HepG2 (cell line): ENCODE data around the gene MACROD2. TPM values are rescaled to one million over a fixed set of nuclear protein-coding genes. Genes with fewer than 3 reads are reported as not detected.

Experiments
- ATAC-seq: fragments of 200-7000 bp; cut with Tn5 transposase; 3 replicates; pipeline ENCODE4 v1.9.1; 2020; ENCODE audit warnings: mild to moderate bottlenecking, moderate library complexity
- BruUV-seq: library from RNA; stranded (reverse); fragments of 400-500 nt; replicated peaks from 2 replicates; lab custom pipeline; 2021; lab: Mats Ljungman, UMichigan
- CTCF ChIA-PET: fragments of 300-600 bp; formaldehyde crosslinking; extraction: SDS; loops from one replicate; lab custom pipeline; 2021; ENCODE audit warnings: low total read pairs, inconsistent platforms, low intra/inter-chr PET ratio; lab: Yijun Ruan, JAX
- POLR2A ChIA-PET: fragments of 350-600 bp; sonication (Branson Sonifier 250); formaldehyde crosslinking; loops from one replicate; lab custom pipeline; 2020; ENCODE audit warnings: antibody characterized with exemption, inconsistent platforms; lab: Yijun Ruan, JAX
- DNase-seq: peaks from one replicate; pipeline ENCODE4 v3.0.0-alpha.2; 2015; ENCODE audit warnings: low spot score
- FAIRE-seq: peaks from 3 replicates; lab custom pipeline; 2011; peaks lifted over from hg19 to GRCh38; lab: Jason Lieb, UNC
- H2AFZ ChIP-seq: one replicate; pipeline ENCODE4 v1.6.1; 2011; ENCODE audit warnings: low read length, inconsistent platforms
- H3K27ac ChIP-seq: fragments of 300-600 bp; 3 replicates; pipeline ENCODE4 v1.8.0; 2011; ENCODE audit warnings: mixed run types, mild to moderate bottlenecking, mixed read lengths, low read length, inconsistent platforms; ENCODE audit not compliant: insufficient read depth; ENCODE audit errors: extremely low read length
- H3K27me3 ChIP-seq, 2 experiments: fragments of 200-600 bp in 1 of 2; 2 replicates in 1 of 2; 3 replicates in 1 of 2; pipeline versions ENCODE4 v1.6.0 to v1.8.0; 2011; ENCODE audit warnings: low read length in 2 of 2, mild to moderate bottlenecking in 2 of 2, moderate library complexity in 2 of 2, inconsistent platforms in 1 of 2; ENCODE audit not compliant: insufficient read depth in 2 of 2, control insufficient read depth in 1 of 2
- H3K36me3 ChIP-seq, 2 experiments: fragments of 200-600 bp in 1 of 2; replicated peaks in 1 of 2; 2 replicates in 1 of 2; 3 replicates in 1 of 2; pipeline versions ENCODE4 v1.5.1 to v1.8.0; 2011; ENCODE audit warnings: low read length in 2 of 2, inconsistent platforms in 1 of 2; ENCODE audit not compliant: insufficient read depth in 2 of 2, control insufficient read depth in 1 of 2
- H3K4me1 ChIP-seq: 2 replicates; pipeline ENCODE4 v1.5.1; 2012; ENCODE audit warnings: low read length, inconsistent platforms; ENCODE audit not compliant: insufficient read depth
- H3K4me2 ChIP-seq: 2 replicates; pipeline ENCODE4 v1.6.0; 2011; ENCODE audit warnings: low read depth, low read length, inconsistent platforms
- H3K4me3 ChIP-seq, 3 experiments: fragments of 200-600 bp in 1 of 3; sonication (generic), shearing (Covaris generic) in 1 of 3; replicated peaks in 1 of 3; 2 replicates each; pipeline ENCODE4 v1.5.1; 2011 to 2016; ENCODE audit warnings: low read length in 3 of 3, inconsistent platforms in 2 of 3, low read depth in 2 of 3, mild to moderate bottlenecking in 2 of 3, control low read depth in 1 of 3, mixed read lengths in 1 of 3; ENCODE audit not compliant: insufficient read depth in 1 of 3
- H3K79me2 ChIP-seq: one replicate; pipeline ENCODE4 v1.6.1; 2011; ENCODE audit warnings: low read length, inconsistent platforms; ENCODE audit not compliant: insufficient read depth
- H3K9ac ChIP-seq: 2 replicates; pipeline ENCODE4 v1.6.0; 2011; ENCODE audit warnings: mild to moderate bottlenecking, low read depth, low read length, inconsistent platforms; ENCODE audit not compliant: insufficient read depth
- H3K9me3 ChIP-seq: 2 replicates; pipeline ENCODE4 v1.5.1; 2012; ENCODE audit warnings: mild to moderate bottlenecking, low read length
- H4K20me1 ChIP-seq: 2 replicates; pipeline ENCODE4 v1.6.0; 2011; ENCODE audit warnings: inconsistent platforms, mild to moderate bottlenecking, low read length, moderate library complexity; ENCODE audit not compliant: insufficient read depth
- BCL3 ChIP-seq: sonication (generic); formaldehyde crosslinking; IDR thresholded peaks from 2 replicates; pipeline ENCODE4 v1.5.1; 2020; ENCODE audit warnings: mild to moderate bottlenecking, missing genetic modification reagents, moderate library complexity
- DR1 ChIP-seq: sonication (generic); formaldehyde crosslinking; IDR thresholded peaks from 2 replicates; pipeline ENCODE4 v1.8.0; 2021; ENCODE audit warnings: mild to moderate bottlenecking, missing genetic modification reagents, inconsistent platforms
- HDAC1 ChIP-seq: sonication (generic); formaldehyde crosslinking; IDR thresholded peaks from 2 replicates; pipeline ENCODE4 v1.5.1; 2020; ENCODE audit warnings: mild to moderate bottlenecking, missing genetic modification reagents
- HMG20B ChIP-seq: conservative IDR thresholded peaks from 2 replicates; pipeline ENCODE4 v1.6.1; 2016; ENCODE audit warnings: missing genetic modification reagents, missing compliant biosample characterization
- KLF11 ChIP-seq: IDR thresholded peaks from 2 replicates; pipeline ENCODE4 v1.6.1; 2016; ENCODE audit warnings: missing compliant biosample characterization
- MLXIP ChIP-seq: sonication (generic); formaldehyde crosslinking; IDR thresholded peaks from 2 replicates; pipeline ENCODE4 v1.9.0; 2021; ENCODE audit warnings: missing genetic modification reagents, borderline replicate concordance
- RBAK ChIP-seq: sonication (generic); formaldehyde crosslinking; IDR thresholded peaks from 2 replicates; pipeline ENCODE4 v1.5.1; 2020; ENCODE audit warnings: mild to moderate bottlenecking, missing genetic modification reagents
- SIX1 ChIP-seq: sonication (generic); formaldehyde crosslinking; IDR thresholded peaks from 2 replicates; pipeline ENCODE4 v1.4.0; 2020; ENCODE audit warnings: missing genetic modification reagents, borderline replicate concordance
- TCF12 ChIP-seq, 2 experiments: fragments of 450-650 bp in 1 of 2; sonication (generic) in 1 of 2; formaldehyde crosslinking in 1 of 2; IDR thresholded peaks; 2 replicates each; pipeline versions ENCODE4 v1.6.1 to v1.8.0; 2017 to 2022; ENCODE audit warnings: antibody characterized with exemption in 1 of 2, mild to moderate bottlenecking in 1 of 2, missing genetic modification reagents in 1 of 2, moderate library complexity in 1 of 2
- ZNF30 ChIP-seq: sonication (generic); formaldehyde crosslinking; IDR thresholded peaks from 2 replicates; pipeline ENCODE4 v1.5.0; 2020; ENCODE audit warnings: mild to moderate bottlenecking, missing genetic modification reagents
- in situ Hi-C: cut with HindIII; loops from 2 replicates; pipeline ENCODE4 v1.10.0; 2017; ENCODE audit warnings: low pct_unique_long_range_greater_than_20kb; ENCODE audit not compliant: extremely low pct_ligation_motif_present
- intact Hi-C: fragments of 100-400 bp; cut with micrococcal nuclease; formaldehyde crosslinking; loops from one replicate; pipeline ENCODE4 v1.10.0; 2022; ENCODE audit not compliant: unreplicated experiment
- polyA plus RNA-seq, 8 experiments: library from polyadenylated mRNA; depleted of rRNA in 3 of 8; stranded (reverse) in 7 of 8; unstranded in 1 of 8; fragments of >200 nt; fragmentation: Illumina TruSeq in 4 of 8; extraction: Trizol in 4 of 8; gene quantifications; 2 replicates each; pipeline versions ENCODE4 v1.2.1 to v1.2.3, GENCODE V29; 2011 to 2016; ENCODE audit warnings: low read depth in 4 of 8, missing spikeins in 1 of 8, mixed read lengths in 1 of 8; ENCODE audit not compliant: insufficient read depth in 1 of 8
- total RNA-seq, 5 experiments: library from RNA; depleted of rRNA; stranded (reverse); fragments of >200 nt; fragmentation: Illumina TruSeq; extraction: Trizol; gene quantifications; 2 replicates each; pipeline ENCODE4 v1.2.3, GENCODE V29; 2016; ENCODE audit warnings: low read depth in 1 of 5

The MACROD2 gene
- total and polyA plus RNA-seq, 2 of the 13 experiments (the other 11 are each of a cell fraction or from before 2014, with no cell fraction given), result 0.13 to 0.51 TPM

- DNase-seq (no peak), FAIRE-seq (no peak), ATAC-seq (no peak)
- Histone ChIP-seq H3K9ac (no peak overlapping the region), H3K27me3 (no peaks in the 10 kb centered on the region), H4K20me1 (no peaks in the 10 kb centered on the region), H3K4me1 (no peaks in the 10 kb centered on the region), H3K9me3 (no peaks in the 10 kb centered on the region), H3K79me2 (no peaks in the 10 kb centered on the region), H3K27ac (no peak overlapping the region), H2AFZ (no peak overlapping the region), H3K36me3 (no peaks in the 10 kb centered on the region), H3K4me3 (no peak overlapping the region), H3K4me2 (no peak overlapping the region)
- TF ChIP-seq BCL3 (CRISPR knock-in tag) (no peak), DR1 (CRISPR knock-in tag) (no peak), HMG20B (CRISPR knock-in tag) (no peak), TCF12 (IDR thresholded peaks at IDR 0.05) (no peak), TCF12 (CRISPR knock-in tag; IDR thresholded peaks at IDR 0.05) (no peak), KLF11 (CRISPR knock-in tag) (no peak), HDAC1 (CRISPR knock-in tag) (no peak), RBAK (CRISPR knock-in tag) (no peak), ZNF30 (CRISPR knock-in tag) (no peak), SIX1 (no peak), MLXIP (no peak)
- CTCF ChIA-PET, result no interaction called here
- POLR2A ChIA-PET, result no interaction called here
- intact Hi-C loops (no loop called here), in situ Hi-C loops (loop anchor here (10.0 kb wide), 2 partner anchors 528 to 1058 kb away; no protein-coding TSS in a partner anchor)
- BruUV-seq, result no TSS peak
Measured at GRCh38 chr20:15706719-15707118, 1711.4 kb downstream of the MACROD2 start.
